B cell (primary cell): ENCODE data around the gene ZFHX2. TPM values are rescaled to one million over a fixed set of nuclear protein-coding genes. Genes with fewer than 3 reads are reported as not detected.

Source experiments
- ATAC-seq: fragments of 200-7000 bp; cut with Tn5 transposase; one replicate; pipeline ENCODE4 v1.10.0; 2021; ENCODE audit warnings: low read depth, mild to moderate bottlenecking, moderate number of reproducible peaks, moderate library complexity
- CTCF ChIA-PET: fragments of 350-600 bp; sonication (Branson Sonifier 250); formaldehyde crosslinking; loops from one replicate; lab custom pipeline; 2021; ENCODE audit warnings: antibody characterized with exemption, inconsistent platforms; lab: Charles Lee
- POLR2A ChIA-PET: fragments of 350-600 bp; sonication (Branson Sonifier 250); formaldehyde crosslinking; loops from one replicate; lab custom pipeline; 2021; ENCODE audit warnings: antibody characterized with exemption; lab: Charles Lee
- DNase-seq: peaks from one replicate; pipeline ENCODE4 v3.0.0; 2013
- H2AFZ ChIP-seq: 2 replicates; pipeline ENCODE4 v1.6.1; 2012; ENCODE audit warnings: mild to moderate bottlenecking, low read depth, low read length; ENCODE audit not compliant: insufficient read depth, poor library complexity, severe bottlenecking
- H3K27ac ChIP-seq, 2 donors: 1 replicate in 1 of 2; 2 replicates in 1 of 2; pipeline ENCODE4 v1.5.1; 2012 to 2013; ENCODE audit warnings: low read length in 2 of 2, mild to moderate bottlenecking in 2 of 2, moderate library complexity in 1 of 2
- H3K27me3 ChIP-seq, 4 experiments: fragments of 200-600 bp in 1 of 4; sonication (generic) in 1 of 4; replicated peaks in 1 of 4; 1 replicate in 2 of 4; 2 replicates in 2 of 4; pipeline versions ENCODE4 v1.6.1 to v1.7.0; 2013 to 2016; ENCODE audit warnings: low read length in 3 of 4, mild to moderate bottlenecking in 2 of 4, mixed read lengths in 1 of 4, moderate library complexity in 1 of 4; ENCODE audit not compliant: insufficient read depth in 4 of 4, control insufficient read depth in 3 of 4; ENCODE audit errors: control extremely low read depth in 1 of 4
- H3K36me3 ChIP-seq, 2 experiments: replicated peaks in 1 of 2; 1 replicate in 1 of 2; 2 replicates in 1 of 2; pipeline versions ENCODE4 v1.6.1 to v1.7.1; 2013; ENCODE audit warnings: low read length in 1 of 2; ENCODE audit not compliant: insufficient read depth in 2 of 2, control insufficient read depth in 1 of 2; ENCODE audit errors: control extremely low read depth in 1 of 2, extremely low read depth in 1 of 2
- H3K4me1 ChIP-seq, 2 donors: fragments of 200-600 bp in 1 of 2; sonication (generic) in 1 of 2; 1 replicate in 1 of 2; 2 replicates in 1 of 2; pipeline versions ENCODE4 v1.5.1 to v1.6.1; 2013 to 2017; ENCODE audit warnings: low read length in 2 of 2; ENCODE audit not compliant: control insufficient read depth in 2 of 2, insufficient read depth in 2 of 2
- H3K4me2 ChIP-seq: replicated peaks from 2 replicates; pipeline ENCODE3; 2012; ENCODE audit warnings: mild to moderate bottlenecking, low read depth, low read length; ENCODE audit not compliant: poor library complexity, severe bottlenecking
- H3K4me3 ChIP-seq, 5 experiments: fragments of 200-600 bp in 1 of 5; sonication (generic) in 1 of 5; 1 replicate in 3 of 5; 2 replicates in 2 of 5; pipeline versions ENCODE4 v1.5.1 to v1.7.0; 2011 to 2016; ENCODE audit warnings: low read length in 4 of 5, mild to moderate bottlenecking in 4 of 5, low read depth in 2 of 5, control low read depth in 1 of 5, moderate library complexity in 1 of 5; ENCODE audit not compliant: insufficient read depth in 1 of 5; ENCODE audit errors: control extremely low read depth in 1 of 5, extremely low read depth in 1 of 5
- H3K79me2 ChIP-seq: fragments of 200-600 bp; sonication (generic); one replicate; pipeline ENCODE4 v1.6.0; 2016; ENCODE audit warnings: low read length; ENCODE audit not compliant: control insufficient read depth, insufficient read depth
- H3K9ac ChIP-seq: fragments of 200-600 bp; sonication (generic); 2 replicates; pipeline ENCODE4 v1.6.1; 2017; ENCODE audit warnings: mild to moderate bottlenecking, low read length, moderate library complexity
- H3K9me3 ChIP-seq, 3 donors: one replicate each; pipeline versions ENCODE4 v1.6.1 to v1.7.1; 2013; ENCODE audit warnings: low read length in 2 of 3; ENCODE audit not compliant: control insufficient read depth in 2 of 3, insufficient read depth in 1 of 3; ENCODE audit errors: control extremely low read depth in 1 of 3
- H4K20me1 ChIP-seq: 2 replicates; pipeline ENCODE4 v1.6.0; 2012; ENCODE audit warnings: mild to moderate bottlenecking, low read length; ENCODE audit not compliant: insufficient read depth, control insufficient read depth, poor library complexity, severe bottlenecking
- H3K27ac Mint-ChIP-seq: one replicate; pipeline ENCODE4 v1.8.0; 2021; ENCODE audit warnings: mixed read lengths
- H3K27me3 Mint-ChIP-seq: one replicate; pipeline ENCODE4 v1.8.0; 2021; ENCODE audit warnings: mixed read lengths
- H3K4me1 Mint-ChIP-seq: one replicate; pipeline ENCODE4 v1.8.0; 2021; ENCODE audit warnings: mixed read lengths
- H3K4me3 Mint-ChIP-seq: one replicate; pipeline ENCODE4 v1.8.0; 2021; ENCODE audit warnings: mixed read lengths
- H3K9me3 Mint-ChIP-seq: one replicate; pipeline ENCODE4 v1.8.0; 2022; ENCODE audit warnings: mixed read lengths; ENCODE audit not compliant: insufficient read depth
- CTCF ChIP-seq: fragments of 200-600 bp; IDR thresholded peaks from one replicate; pipeline ENCODE4 v1.8.0; 2022; ENCODE audit warnings: antibody characterized with exemption, mild to moderate bottlenecking
- EZH2 ChIP-seq: IDR thresholded peaks from 2 replicates; pipeline ENCODE4 v1.6.1; 2012; ENCODE audit warnings: borderline replicate concordance, low read depth, mild to moderate bottlenecking, moderate library complexity, low read length; ENCODE audit not compliant: insufficient read depth, poor library complexity, severe bottlenecking
- WGBS: methylation state at CpG from one replicate; pipeline ENCODE4 v1.1.5; 2013; ENCODE audit warnings: missing lambda C conversion rate; ENCODE audit not compliant: insufficient coverage; 5-methylcytosine and 5-hydroxymethylcytosine counted together
- intact Hi-C: fragments of 100-400 bp; cut with micrococcal nuclease; formaldehyde crosslinking; loops from one replicate; pipeline ENCODE4 v1.10.0; 2022
- polyA plus RNA-seq: library from polyadenylated mRNA; depleted of rRNA; stranded (reverse); fragments of >200 nt; gene quantifications from 2 replicates; pipeline ENCODE4 v1.2.3, GENCODE V29; 2012
- total RNA-seq, 2 donors: library from RNA; stranded (reverse); fragments of 120-200 nt in 1 of 2; gene quantifications; 1 replicate in 1 of 2; 2 replicates in 1 of 2; pipeline versions ENCODE4 v1.2.3 to v1.2.4, GENCODE V29; 2013 to 2022

The ZFHX2 gene
- total and polyA plus RNA-seq, 2 donors (not counting 1 experiment from before 2014, with no cell fraction given) = 0.21 to 2.5 TPM

DNA sequence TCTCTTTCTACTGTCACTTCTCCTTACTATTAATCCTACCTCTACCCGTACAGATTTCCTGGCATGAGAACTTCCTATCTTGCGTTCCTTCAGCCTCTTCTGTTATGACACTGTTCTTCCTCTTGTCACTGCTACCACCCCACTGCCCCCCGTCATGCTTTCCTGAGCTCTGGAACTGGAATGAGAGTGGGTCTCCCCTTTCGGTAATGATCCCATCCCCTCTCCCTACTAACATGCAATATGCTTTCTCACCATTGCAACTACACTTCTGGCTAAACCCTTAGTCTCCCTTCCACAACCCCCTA lies 20.9 kb upstream of the ZFHX2 start:
- Histone ChIP-seq H2AFZ (no peak overlapping the region), H3K4me2 (no peak overlapping the region), H3K36me3 (no peaks in the 10 kb centered on the region), H3K79me2 (peaks cover 3% of the 10 kb centered on the region), H4K20me1 (no peaks in the 10 kb centered on the region), H3K9ac (no peak overlapping the region), H3K4me1 (peaks cover 22 to 25% of the 10 kb centered on the region in 2 donors), H3K4me3 (no peak overlapping the region), H3K9me3 (peaks cover 0 to 13% (median 0%) of the 10 kb centered on the region in 3 donors), H3K27ac (no peak overlapping the region), H3K27me3 (peaks cover 0 to 41% (median 18%) of the 10 kb centered on the region in 4 experiments)
- TF ChIP-seq CTCF = no peak
- ChIA-PET CTCF (interaction anchor here (1.2 to 9.3 kb wide), 2 partner anchors 15 to 16 kb away, joined by 3 to 61 read pairs; partner anchors contain the start of gene THTPA), POLR2A (no interaction called here)
- ATAC-seq (no peak), DNase-seq (no peak)
- Mint-ChIP-seq H3K27ac (no peak overlapping the region), H3K9me3 (no peaks in the 10 kb centered on the region), H3K4me1 (peaks cover 26% of the 10 kb centered on the region), H3K27me3 (peaks cover 48% of the 10 kb centered on the region), H3K4me3 (no peak overlapping the region)
- intact Hi-C loops = no loop called here
- WGBS = 35% methylated on average over 4 of the region's 4 CpGs

- H2AFZ ChIP-seq = no peak overlapping the region
- ChIA-PET POLR2A (no interaction called here), CTCF (interaction anchor here (0.6 to 9.3 kb wide), 2 partner anchors 15 kb away, joined by 4 to 61 read pairs; partner anchors contain the start of gene THTPA)
- no peak overlapping the region for H3K27ac Mint-ChIP-seq
- H3K4me1 ChIP-seq = peaks cover 17 to 21% of the 10 kb centered on the region in 2 donors
- peaks cover 26% of the 10 kb centered on the region for H3K4me1 Mint-ChIP-seq
- H3K27ac ChIP-seq = no peak overlapping the region
- no peaks in the 10 kb centered on the region for H3K9me3 Mint-ChIP-seq
- H3K9ac ChIP-seq = no peak overlapping the region
- peaks cover 45% of the 10 kb centered on the region for H3K27me3 Mint-ChIP-seq
- peaks cover 0 to 35% (median 16%) of the 10 kb centered on the region in 4 experiments for H3K27me3 ChIP-seq
- H3K9me3 ChIP-seq = peaks cover 0 to 10% (median 0%) of the 10 kb centered on the region in 3 donors
- H3K4me2 ChIP-seq = no peak overlapping the region
- TF ChIP-seq CTCF = no peak
- no peak for TF ChIP-seq EZH2
- 49% methylated on average over 12 of the region's 14 CpGs for WGBS
- H3K79me2 ChIP-seq = peaks cover 8% of the 10 kb centered on the region
- ATAC-seq = no peak
- no peak overlapping the region for H3K4me3 Mint-ChIP-seq
- H3K36me3 ChIP-seq = no peaks in the 10 kb centered on the region
- no peak overlapping the region for H3K4me3 ChIP-seq
- H4K20me1 ChIP-seq = peaks cover 2% of the 10 kb centered on the region
- intact Hi-C loops = no loop called here
- no peak for DNase-seq
Measured at GRCh38 chr14:23571701-23572523, 20.3 kb upstream of the ZFHX2 start.
